Right forelimb (tissue), 1 donor: ENCODE data around the gene ANKS1B.

Source experiments
- DNase-seq: peaks from one replicate; pipeline ENCODE4 v3.0.0-alpha.2; 2018

Gene ANKS1B

GRCh38 chr12:99959549-99960170, 25.1 kb downstream of the ANKS1B start:
- no peak for DNase-seq

- DNase-seq, result no peak
Measured at GRCh38 chr12:99957866-99958466, 26.8 kb downstream of the ANKS1B start.

GRCh38 chr12:99954724-99955123, 30.0 kb downstream of the ANKS1B start:
- DNase-seq, result no peak

GRCh38 chr12:99948370-99948769, 36.4 kb downstream of the ANKS1B start:
- no peak for DNase-seq

GRCh38 chr12:99946131-99946530, 38.6 kb downstream of the ANKS1B start:
- DNase-seq, result no peak

GRCh38 chr12:99935608-99936007, 49.1 kb downstream of the ANKS1B start:
- DNase-seq, result no peak

GRCh38 chr12:99926511-99927169, 58.1 kb downstream of the ANKS1B start:
- no peak for DNase-seq

GRCh38 chr12:99920353-99920960, 64.3 kb downstream of the ANKS1B start:
- no peak for DNase-seq

- DNase-seq, result no peak
Measured at GRCh38 chr12:99917711-99918402, 66.9 kb downstream of the ANKS1B start.

GRCh38 chr12:99916555-99916954, 68.2 kb downstream of the ANKS1B start:
- DNase-seq, result no peak

GRCh38 chr12:99915251-99916082, 69.3 kb downstream of the ANKS1B start:
- DNase-seq, result no peak

- DNase-seq, result no peak
Measured at GRCh38 chr12:99914206-99914605, 70.5 kb downstream of the ANKS1B start.

GRCh38 chr12:99911967-99912366, 72.8 kb downstream of the ANKS1B start:
- DNase-seq, result no peak

GRCh38 chr12:99911081-99911480, 73.7 kb downstream of the ANKS1B start:
- no peak for DNase-seq

GRCh38 chr12:99910342-99910741, 74.4 kb downstream of the ANKS1B start:
- DNase-seq, result no peak

GRCh38 chr12:99906786-99907579, 77.8 kb downstream of the ANKS1B start:
- DNase-seq, result no peak

GRCh38 chr12:99901181-99901580, 83.6 kb downstream of the ANKS1B start:
- DNase-seq, result no peak

- no peak for DNase-seq
Measured at GRCh38 chr12:99898645-99899044, 86.1 kb downstream of the ANKS1B start.

- no peak for DNase-seq
Measured at GRCh38 chr12:99879439-99879838, 105.3 kb downstream of the ANKS1B start.

GRCh38 chr12:99875081-99875480, 109.7 kb downstream of the ANKS1B start:
- DNase-seq, result no peak

GRCh38 chr12:99870085-99870484, 114.7 kb downstream of the ANKS1B start:
- no peak for DNase-seq

- DNase-seq, result no peak
Measured at GRCh38 chr12:99861731-99862130, 123.0 kb downstream of the ANKS1B start.
